Endothelial cell (in vitro differentiated cells): ENCODE measurements around the gene IL10. TPM values are rescaled to one million over a fixed set of nuclear protein-coding genes. Genes with fewer than 3 reads are reported as not detected.

Experiments used
- DNase-seq: peaks from one replicate; pipeline ENCODE4 v3.0.0; 2021; ENCODE audit warnings: low spot score
- H3K27ac Mint-ChIP-seq: one replicate; pipeline ENCODE4 v1.8.0; 2021; ENCODE audit warnings: mixed read lengths, inconsistent platforms; ENCODE audit not compliant: unreplicated experiment
- H3K27me3 Mint-ChIP-seq: one replicate; pipeline ENCODE4 v1.8.0; 2021; ENCODE audit warnings: mild to moderate bottlenecking, moderate library complexity, mixed read lengths, inconsistent platforms; ENCODE audit not compliant: unreplicated experiment
- H3K36me3 Mint-ChIP-seq: one replicate; pipeline ENCODE4 v1.8.0; 2021; ENCODE audit warnings: mild to moderate bottlenecking, low read depth, mixed read lengths, inconsistent platforms; ENCODE audit not compliant: unreplicated experiment
- H3K4me1 Mint-ChIP-seq: one replicate; pipeline ENCODE4 v1.8.0; 2021; ENCODE audit warnings: mild to moderate bottlenecking, mixed read lengths, inconsistent platforms; ENCODE audit not compliant: unreplicated experiment
- H3K4me3 Mint-ChIP-seq: one replicate; pipeline ENCODE4 v1.8.0; 2021; ENCODE audit warnings: mild to moderate bottlenecking, mixed read lengths, inconsistent platforms; ENCODE audit not compliant: unreplicated experiment
- H3K9me3 Mint-ChIP-seq: one replicate; pipeline ENCODE4 v1.8.0; 2021; ENCODE audit warnings: mixed read lengths, inconsistent platforms; ENCODE audit not compliant: unreplicated experiment
- total RNA-seq: library from RNA; stranded (reverse); fragmentation: NEBNext Ultra II Directional; extraction: Animal tissue kit (Norgen Biotek cat#: 25700); gene quantifications from one replicate; pipeline ENCODE4 v1.2.1, GENCODE V29; 2021; ENCODE audit not compliant: unreplicated experiment
- TF ChIP-seq, protein P1 (sequence below): fragments of 200-600 bp; sonication (generic); IDR thresholded peaks from one replicate; pipeline ENCODE4 v1.5.0; 2021; ENCODE audit warnings: antibody characterized with exemption; ENCODE audit not compliant: unreplicated experiment

The IL10 gene
- total RNA-seq, 1 donor from 2014 or later = not detected

GRCh38 chr1:206774093-206774492 lies 1.8 kb upstream of the IL10 start:
- Mint-ChIP-seq H3K9me3 (no peaks in the 10 kb centered on the region), H3K4me1 (peaks cover 21% of the 10 kb centered on the region), H3K4me3 (no peak overlapping the region), H3K27ac (no peak overlapping the region), H3K36me3 (no peaks in the 10 kb centered on the region), H3K27me3 (peaks cover 9% of the 10 kb centered on the region)
- TF ChIP-seq, protein P1, sequence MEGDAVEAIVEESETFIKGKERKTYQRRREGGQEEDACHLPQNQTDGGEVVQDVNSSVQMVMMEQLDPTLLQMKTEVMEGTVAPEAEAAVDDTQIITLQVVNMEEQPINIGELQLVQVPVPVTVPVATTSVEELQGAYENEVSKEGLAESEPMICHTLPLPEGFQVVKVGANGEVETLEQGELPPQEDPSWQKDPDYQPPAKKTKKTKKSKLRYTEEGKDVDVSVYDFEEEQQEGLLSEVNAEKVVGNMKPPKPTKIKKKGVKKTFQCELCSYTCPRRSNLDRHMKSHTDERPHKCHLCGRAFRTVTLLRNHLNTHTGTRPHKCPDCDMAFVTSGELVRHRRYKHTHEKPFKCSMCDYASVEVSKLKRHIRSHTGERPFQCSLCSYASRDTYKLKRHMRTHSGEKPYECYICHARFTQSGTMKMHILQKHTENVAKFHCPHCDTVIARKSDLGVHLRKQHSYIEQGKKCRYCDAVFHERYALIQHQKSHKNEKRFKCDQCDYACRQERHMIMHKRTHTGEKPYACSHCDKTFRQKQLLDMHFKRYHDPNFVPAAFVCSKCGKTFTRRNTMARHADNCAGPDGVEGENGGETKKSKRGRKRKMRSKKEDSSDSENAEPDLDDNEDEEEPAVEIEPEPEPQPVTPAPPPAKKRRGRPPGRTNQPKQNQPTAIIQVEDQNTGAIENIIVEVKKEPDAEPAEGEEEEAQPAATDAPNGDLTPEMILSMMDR = no peak
- DNase-seq = no peak

GRCh38 chr1:206771338-206771692 lies 979 bp downstream of the IL10 start:
- Mint-ChIP-seq H3K36me3 (no peaks in the 10 kb centered on the region), H3K4me1 (peaks cover 29% of the 10 kb centered on the region), H3K4me3 (no peak overlapping the region), H3K9me3 (no peaks in the 10 kb centered on the region), H3K27me3 (peaks cover 9% of the 10 kb centered on the region), H3K27ac (no peak overlapping the region)
- TF ChIP-seq, protein P1 = no peak
- no peak for DNase-seq

DNA sequence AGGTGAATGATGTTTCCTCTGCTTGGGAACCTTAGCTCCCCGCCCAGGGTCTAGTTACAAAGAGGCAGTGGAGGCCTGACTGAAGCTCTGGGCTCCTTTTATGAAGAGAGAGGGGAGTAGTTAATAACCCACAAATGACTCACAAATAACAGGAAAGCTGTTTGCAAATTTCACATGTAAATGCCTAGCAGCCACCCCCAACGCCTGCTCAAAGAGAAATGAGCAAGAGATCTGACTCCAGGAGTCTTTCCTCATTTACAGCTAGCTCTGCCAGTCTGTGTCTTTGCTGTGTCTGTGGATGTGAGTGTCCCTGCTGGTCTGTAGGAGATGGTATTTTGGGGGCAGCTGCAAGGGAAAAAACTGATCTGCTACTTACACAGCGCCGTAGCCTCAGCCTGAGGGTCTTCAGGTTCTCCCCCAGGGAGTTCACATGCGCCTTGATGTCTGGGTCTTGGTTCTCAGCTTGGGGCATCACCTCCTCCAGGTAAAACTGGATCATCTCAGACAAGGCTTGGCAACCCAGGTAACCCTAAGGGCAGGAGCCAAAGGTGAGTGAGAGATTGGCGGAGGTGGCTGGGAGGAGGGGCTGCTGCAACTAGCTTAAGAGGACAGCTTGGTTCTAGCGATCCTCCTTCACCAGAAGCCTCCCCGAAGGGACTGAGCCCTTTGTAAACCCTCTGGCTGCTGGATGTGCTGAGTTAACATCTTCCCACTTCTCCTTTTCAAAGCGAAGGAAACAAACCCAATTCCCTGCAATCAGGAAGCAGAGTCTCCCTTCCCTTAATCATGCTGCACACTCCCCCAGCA lies 1.6 kb downstream of the IL10 start, which contains the start of gene IL19:
IL19 (plus strand) TSS at position 243 of the 807 bp plus-strand sequence. CDS start 65,890 bp downstream, outside the sequence.
- no peak within 1 kb of the TSS for H3K4me3 Mint-ChIP-seq
- no peak for DNase-seq
- H3K27me3 Mint-ChIP-seq = peaks cover 9% of the 10 kb centered on the region

DNA sequence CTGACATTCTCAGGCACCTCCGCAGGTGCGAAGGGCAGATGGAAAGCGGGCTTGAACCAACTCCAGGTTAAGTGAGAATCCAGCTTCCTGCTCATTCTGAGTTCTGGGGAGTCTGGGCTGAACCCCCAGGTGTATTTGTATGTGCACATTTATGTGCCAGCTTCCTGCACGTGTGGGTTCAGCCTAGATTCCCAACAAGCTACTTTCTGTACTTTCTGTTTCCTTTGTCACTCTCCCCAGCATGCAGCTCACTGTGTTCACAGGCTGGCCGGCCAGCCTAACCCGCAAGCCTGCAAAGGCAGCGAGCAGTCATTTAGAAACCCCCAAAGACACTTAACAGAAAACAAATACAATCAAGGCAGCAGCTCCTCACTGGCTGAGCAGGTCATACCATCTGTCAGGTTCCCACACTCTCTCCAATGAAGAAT lies 3.0 kb downstream of the IL10 start:
- no peak overlapping the region for H3K27ac Mint-ChIP-seq
- TF ChIP-seq, protein P1 = no peak
- DNase-seq = no peak
- H3K4me1 Mint-ChIP-seq = peaks cover 34% of the 10 kb centered on the region
- H3K36me3 Mint-ChIP-seq = no peaks in the 10 kb centered on the region
- H3K9me3 Mint-ChIP-seq = no peaks in the 10 kb centered on the region
- no peak overlapping the region for H3K4me3 Mint-ChIP-seq
- peaks cover 8% of the 10 kb centered on the region for H3K27me3 Mint-ChIP-seq

More for the DNA sequence above, 1.6 kb downstream of the IL10 start, which contains the start of gene IL19:
- peaks cover 34% of the 10 kb centered on the region for H3K4me1 Mint-ChIP-seq
- H3K27ac Mint-ChIP-seq = no peak within 1 kb of the TSS
- TF ChIP-seq, protein P1 = no peak
- no peaks in the 10 kb centered on the region for H3K36me3 Mint-ChIP-seq
- H3K9me3 Mint-ChIP-seq = no peaks in the 10 kb centered on the region
